Suppressor macrophage treated with lipopolysaccharide for 4 hours (primary cell): ENCODE measurements around the gene CLDN24.

ENCODE experiments used
- DNase-seq: peaks from one replicate; pipeline ENCODE4 v3.0.0-alpha.2; 2020

The CLDN24 gene

DNA sequence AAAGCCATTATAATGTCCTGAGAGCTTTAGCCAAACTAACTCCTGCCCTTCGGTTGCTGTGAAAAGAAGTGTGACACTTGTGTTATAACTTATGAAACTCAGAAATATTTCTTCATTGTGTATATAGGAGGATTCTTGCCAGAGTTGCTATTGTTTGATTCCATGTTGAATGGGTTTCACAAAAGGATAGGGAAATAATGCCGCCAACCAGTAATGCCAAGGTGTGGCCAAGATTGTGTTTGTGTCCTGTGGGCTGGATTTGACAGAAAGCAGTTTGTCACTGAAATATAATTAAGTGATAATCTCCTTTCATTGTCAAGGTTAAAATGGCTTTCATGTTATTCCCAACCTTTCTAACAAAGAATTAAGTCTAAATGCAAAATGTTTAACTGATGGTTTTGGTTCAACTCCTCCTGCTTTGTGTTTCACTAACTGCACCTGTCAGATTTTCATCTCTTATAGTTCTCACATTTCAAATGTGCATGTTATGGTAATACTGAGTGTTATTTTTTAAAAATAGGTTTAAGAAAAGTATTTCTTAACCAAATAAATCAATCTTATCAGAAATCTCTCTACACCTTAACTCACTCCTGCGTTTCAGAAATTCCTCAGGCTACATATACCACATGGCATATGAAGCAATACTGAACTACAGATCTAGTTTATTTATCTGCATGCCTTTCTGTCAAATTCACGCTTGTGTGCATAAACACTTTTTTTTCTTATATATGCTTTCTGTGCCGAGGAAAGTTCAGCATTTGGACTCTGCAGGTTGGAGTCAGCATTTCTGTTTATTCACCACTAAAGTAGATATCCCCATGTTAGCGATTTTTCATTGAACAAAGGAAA is 1.8 kb downstream of the CLDN24 start, which contains the start of gene CLDN22:
Gene CLDN22 (minus strand): TSS at position 66 of the 849 bp plus-strand sequence. CDS start 58 bp downstream, at position 8.
- DNase-seq = no peak

GRCh38 chr4:183318656-183319055 is 3.6 kb downstream of the CLDN24 start:
- DNase-seq = no peak

- no peak for DNase-seq
These were observed 7.4 kb downstream of the CLDN24 start for GRCh38 chr4:183314806-183315205.

- DNase-seq = no peak
These were observed 7.9 kb downstream of the CLDN24 start for GRCh38 chr4:183314336-183314735.

- DNase-seq = no peak
These were observed 9.4 kb downstream of the CLDN24 start for GRCh38 chr4:183312841-183313240.

DNA sequence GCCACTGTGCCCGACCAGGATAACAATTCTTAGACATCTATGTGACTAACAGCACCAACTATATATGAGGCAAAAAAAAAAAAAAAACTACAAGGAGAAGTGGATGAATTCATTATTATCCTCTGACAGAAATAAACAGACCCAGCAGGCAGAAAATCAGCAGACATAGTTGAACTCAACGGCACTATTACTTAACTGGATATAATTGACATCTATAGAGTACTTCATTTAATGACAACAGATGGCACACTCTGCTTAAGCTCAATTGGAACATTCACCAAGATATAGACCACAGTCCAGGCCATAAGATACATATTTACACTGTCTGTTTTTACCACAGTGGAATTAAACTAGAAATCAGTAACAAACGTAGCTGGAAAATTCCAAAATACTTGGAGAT is 15.4 kb downstream of the CLDN24 start:
- DNase-seq = no peak

DNA sequence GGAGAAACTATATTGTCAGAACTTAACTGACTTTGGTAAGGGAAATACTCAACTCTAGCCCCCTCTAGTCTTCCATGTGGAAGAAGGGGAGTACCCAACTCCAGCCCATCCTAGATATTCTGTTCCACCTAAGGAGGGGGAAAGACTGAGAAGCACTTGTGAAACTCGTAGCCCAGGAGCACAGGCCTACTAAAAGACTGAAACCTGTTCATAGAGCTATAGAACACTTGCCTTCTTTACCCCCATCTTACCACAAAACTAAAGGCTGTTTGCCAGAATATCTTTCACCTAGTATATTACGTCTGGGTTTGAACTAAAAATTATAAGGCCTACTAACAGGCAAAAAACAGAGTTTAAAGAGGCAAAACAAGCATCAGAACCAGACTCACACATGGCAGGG is 17.7 kb downstream of the CLDN24 start:
- no peak for DNase-seq

DNA sequence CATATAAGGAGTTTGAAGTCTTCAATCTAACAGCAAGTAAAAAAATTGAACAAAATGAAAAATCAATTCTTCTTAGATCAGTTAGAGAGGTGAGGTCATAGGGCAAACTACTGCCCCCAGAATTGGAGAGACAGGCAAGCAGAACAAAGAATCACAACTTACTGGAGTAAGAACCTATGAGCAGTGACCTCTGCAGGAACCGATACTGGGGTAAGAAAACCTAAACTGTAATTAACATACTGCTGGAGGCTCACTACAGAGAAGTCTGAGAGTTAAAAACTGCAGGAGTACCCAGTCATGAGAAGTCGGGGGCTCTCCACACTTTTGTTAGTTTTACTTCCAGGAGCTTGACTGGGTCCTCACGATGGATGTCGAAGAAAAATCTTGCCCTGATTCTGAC is 18.2 kb downstream of the CLDN24 start:
- no peak for DNase-seq

DNA sequence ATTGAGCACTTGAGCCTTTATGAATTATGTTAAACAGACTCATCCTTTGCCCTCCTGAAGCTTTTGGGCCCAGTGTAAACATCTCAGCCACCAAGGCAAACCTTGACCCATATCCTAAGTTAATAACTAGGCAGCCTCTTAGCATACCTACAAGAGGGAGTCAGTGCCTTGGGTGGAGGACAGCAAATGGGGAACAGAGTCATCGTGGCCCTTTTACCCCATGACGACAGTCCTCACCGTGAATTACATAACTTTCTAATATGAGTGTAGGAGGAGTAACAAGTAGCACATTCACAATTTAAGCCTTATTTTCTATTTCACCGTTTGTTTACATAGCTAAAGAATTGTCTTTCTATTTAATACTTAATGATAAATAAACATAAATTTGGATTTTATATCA is 18.9 kb downstream of the CLDN24 start:
- DNase-seq = peak; percentile 16

DNA sequence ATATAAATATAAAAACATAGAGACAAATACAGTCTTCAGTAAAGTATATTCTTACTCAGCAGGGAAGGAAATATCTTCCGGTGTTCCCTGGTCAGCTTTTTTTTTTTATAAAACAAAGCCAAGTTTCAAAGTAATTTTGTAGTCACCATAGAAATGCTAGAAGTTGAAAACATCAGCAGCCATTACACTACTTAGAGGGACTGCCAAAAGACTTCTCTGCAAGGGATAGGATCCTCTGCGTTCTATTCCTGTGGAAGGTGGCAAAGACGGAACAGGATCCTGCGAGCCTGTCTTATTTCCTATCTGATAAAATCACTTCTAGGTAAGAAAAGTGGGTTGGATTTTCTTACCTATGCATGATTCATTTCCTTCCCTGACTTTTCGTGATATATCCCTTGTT is 21.6 kb downstream of the CLDN24 start:
- DNase-seq = no peak

DNA sequence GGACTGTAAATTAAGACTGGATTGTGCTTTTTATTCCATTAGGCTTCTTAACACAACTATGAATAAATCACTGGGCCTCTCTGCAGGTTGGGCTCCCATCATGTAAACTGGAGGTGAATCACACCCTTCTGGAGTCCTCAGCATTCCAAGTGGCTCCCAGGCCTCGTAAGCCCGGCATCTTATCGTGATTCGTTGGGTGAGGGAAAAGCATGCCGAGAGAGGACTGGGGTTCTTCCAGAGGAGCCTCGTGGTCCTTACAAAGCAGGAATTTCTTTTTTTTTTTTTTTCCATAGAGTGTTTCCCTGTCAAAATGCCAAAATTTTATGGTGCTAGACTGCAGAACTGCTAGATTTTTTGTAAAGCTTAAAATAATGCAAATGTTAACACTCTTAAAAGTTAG is 22.2 kb downstream of the CLDN24 start:
- DNase-seq = no peak

DNA sequence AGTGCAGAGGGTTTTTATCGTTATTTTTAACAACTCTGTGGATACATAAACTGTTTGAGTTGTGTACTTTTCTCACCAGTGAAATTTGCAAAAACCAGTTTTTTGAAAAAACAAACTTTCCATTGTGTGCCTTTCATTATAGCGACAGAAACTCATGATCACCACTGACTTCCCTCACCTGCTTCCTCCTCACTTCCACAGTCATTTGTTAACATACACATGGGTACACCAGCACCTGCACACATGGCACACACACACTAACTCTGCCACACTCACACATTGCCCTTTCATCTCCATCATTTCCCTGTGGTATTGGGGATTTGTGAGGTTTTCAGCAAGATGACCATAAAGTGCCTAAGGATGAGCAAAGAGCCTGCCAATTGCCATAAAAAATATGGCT is 22.8 kb downstream of the CLDN24 start:
- DNase-seq = no peak

DNA sequence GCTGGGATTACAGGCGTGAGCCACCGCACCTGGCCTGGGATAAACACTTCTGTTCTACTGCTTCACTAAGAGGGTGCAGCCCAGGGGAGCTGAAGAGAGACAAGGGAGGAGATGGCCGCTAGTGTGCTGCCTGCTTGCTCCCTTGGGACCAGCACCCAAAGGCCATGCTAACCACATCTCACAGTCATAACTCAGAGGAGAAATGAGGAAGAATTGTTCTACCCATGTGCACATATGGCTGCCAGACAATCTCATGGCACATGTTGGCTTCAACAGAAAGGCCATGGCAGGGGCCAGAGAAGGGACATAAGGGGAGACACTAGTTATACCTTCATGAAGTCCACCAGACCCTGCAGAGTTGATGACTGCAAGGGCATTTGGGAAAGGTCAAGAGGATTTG is 24.6 kb downstream of the CLDN24 start:
- DNase-seq = no peak

- no peak for DNase-seq
These were observed 26.5 kb downstream of the CLDN24 start for GRCh38 chr4:183295711-183296110.

DNA sequence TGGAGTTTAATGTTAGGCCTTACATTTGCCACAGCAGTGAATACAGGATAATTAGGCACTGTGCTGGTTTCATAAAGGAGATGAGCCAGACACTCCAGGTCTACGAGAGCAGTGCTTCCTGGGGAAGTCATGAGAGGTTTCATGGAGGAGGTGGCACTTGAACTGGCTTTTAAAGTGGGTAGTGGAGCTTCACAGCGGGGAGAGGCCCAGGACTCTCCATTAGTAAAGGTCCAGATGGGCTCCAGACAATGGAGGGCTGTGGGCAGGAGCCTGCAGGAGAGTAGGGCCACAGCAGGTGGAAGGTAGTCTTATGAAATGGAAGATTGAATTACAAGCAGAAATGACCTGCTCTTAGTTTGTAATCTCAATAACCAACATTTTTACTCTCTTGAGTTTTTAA is 31.2 kb downstream of the CLDN24 start:
- DNase-seq = no peak

DNA sequence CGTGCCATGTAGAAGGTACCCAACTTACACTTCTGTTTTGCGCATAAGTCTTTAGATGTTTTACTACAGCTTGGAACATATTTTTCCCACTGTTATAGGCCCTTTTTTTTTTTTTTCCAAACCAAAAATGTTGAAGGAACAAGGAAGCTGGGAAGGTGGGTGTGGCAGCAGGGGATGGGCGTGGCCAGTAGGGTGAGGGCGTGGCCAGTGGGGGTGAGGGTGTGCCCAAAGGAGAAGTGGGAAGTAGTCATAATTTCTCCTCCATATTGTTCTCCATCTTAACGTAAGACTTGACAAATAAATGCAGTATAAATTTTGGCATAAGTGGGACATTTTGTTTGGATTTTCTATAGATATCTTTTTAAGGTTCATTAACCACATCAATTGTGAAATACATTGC is 32.5 kb downstream of the CLDN24 start:
- DNase-seq = no peak

GRCh38 chr4:183288955-183289354 is 33.3 kb downstream of the CLDN24 start:
- no peak for DNase-seq

GRCh38 chr4:183287677-183288076 is 34.5 kb downstream of the CLDN24 start:
- no peak for DNase-seq

- DNase-seq = no peak
These were observed 34.9 kb downstream of the CLDN24 start for GRCh38 chr4:183287309-183287659.

DNA sequence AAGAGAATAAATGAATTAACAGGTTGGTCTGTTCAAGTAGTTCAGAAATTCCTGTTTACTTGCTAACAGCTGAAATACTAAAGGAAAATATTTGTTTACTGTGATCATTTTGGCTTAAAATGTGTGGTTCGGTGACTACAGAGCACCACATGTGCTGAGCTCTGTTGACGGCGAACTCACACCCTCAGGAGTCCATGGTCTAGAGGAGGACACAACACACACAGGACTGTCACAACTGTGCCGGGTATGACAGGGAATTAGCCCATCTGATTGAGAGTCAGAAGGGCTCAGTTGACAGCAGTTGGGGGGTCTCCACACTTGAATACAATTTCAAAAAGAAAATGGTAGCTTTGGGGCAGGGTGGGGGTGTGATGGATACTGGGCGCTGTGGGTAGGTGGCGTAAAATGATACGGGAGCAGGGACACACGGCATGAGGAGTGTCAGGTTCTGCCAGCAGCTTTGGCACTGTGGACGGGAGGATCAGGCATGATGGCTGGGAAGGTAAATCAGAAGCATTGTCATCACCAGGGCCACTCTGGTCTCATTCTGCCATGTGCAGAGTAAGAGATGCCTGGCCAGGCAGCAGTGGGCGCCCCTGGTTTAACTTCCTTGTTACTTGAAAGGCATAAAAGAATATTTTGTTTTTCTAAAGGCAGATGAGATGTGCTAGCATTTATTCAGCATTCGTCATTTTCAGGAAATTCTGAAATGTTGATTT is 35.5 kb downstream of the CLDN24 start:
- no peak for DNase-seq

DNA sequence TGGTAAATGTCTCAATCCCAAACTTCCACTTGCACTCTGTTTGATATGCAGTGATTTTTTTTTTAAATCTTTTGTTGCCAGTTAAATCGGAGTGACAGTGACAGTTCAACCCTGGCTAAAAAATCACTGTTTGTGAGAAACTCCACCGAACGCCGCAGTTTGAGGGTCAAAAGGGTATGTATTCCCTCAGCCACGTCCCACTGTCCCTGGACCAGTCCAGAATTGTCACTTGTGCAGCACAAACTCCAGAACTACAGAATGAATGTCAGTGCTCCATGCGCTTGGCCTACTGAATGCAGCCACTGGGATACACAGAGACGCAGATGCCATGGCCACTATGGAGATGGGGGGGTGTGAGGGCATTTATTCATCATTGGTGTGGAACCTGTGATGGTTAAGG is 36.3 kb downstream of the CLDN24 start:
- no peak for DNase-seq

DNA sequence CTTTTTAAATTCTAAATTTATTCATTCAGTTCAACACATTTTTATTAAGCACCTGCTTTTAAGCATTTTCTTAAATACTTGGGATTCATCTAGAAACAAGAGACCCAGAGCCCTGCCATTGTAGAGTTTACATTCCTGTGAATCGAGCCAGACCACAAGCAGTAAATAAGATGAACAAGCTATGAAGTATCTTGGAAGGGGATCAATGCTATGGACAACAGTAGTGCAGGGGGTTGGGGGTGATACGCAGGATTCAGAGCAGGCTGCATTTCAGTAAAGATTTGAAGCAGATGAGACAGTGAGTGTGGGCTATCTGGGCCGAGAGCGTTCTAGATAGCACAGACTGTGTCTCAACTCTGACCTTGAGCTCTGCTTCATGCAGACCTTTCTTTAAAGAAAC is 37.3 kb downstream of the CLDN24 start:
- no peak for DNase-seq

DNA sequence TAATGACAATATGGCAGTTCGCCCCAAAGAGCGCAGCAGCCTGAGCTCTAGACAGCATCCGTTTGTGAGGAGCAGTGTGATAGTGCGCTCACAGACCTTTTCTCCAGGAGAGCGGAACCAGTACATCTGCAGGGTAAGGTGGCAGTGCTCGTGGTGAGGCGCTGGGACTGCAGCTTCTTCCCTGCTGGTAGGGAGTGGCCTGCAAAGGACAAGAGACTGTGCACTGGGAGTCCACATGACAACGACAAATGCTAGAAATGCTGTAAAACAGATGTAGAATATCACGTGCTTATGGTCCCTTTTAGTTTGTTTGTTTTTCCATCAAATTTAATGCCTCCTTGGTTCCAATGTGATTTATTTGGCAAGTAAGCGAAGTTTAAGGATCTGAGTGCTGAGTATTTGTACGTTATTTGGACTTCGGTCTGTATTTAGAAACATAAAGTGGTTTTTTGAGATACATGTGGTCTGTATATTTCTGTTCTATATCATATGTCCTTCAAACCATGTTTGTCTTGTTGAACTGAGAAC is 37.9 kb downstream of the CLDN24 start:
- no peak for DNase-seq

GRCh38 chr4:183276106-183276505 is 46.1 kb downstream of the CLDN24 start:
- DNase-seq = no peak
